NCI-H146 treated with DMSO at 0.1 percent for 48 hours (cell line): ENCODE results near the gene GALNTL6.

Experiments
- DNase-seq: peaks from one replicate; lab custom pipeline; 2025; ENCODE audit not compliant: unreplicated experiment; lab: John Stamatoyannopoulos, UW

The GALNTL6 gene

DNA sequence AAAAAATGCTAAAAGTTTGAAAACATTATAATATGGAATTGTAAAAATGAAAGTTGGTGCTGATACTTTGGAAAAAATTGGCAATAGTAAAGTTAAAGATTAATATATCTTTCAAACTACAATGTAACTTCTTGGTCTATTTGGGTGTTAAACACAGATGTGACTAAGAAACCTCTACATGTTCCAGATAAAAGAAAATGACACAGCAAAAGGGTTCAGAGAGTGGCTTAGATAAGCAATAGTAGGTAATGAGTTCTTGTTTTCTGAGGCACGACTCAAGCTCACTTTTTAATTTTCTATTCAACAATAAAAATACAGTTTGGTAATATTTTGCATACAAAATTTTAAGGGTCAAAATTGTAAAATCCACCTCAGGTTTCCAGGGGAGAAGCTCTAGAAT, 292.7 kb downstream of the GALNTL6 start:
- no peak for DNase-seq

DNA sequence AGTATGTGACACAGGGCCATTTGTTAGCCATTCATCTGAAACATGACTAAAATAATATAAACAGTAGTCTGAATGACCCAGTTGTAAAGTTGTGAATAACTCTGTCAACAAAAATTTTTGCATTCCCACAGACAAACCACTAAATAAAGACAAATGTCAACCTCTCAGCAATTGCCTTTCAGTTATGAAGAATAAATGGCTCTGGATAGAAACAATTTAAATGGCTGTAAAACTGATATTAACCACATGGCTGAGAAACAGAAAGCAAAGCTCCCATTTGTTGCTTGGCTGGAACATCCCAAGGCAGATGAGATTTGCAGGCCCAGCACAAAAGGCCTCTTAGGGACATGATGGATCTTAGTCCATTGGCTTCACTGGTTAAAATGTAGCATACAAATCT, 296.3 kb downstream of the GALNTL6 start:
- DNase-seq, result peak; percentile 13

DNA sequence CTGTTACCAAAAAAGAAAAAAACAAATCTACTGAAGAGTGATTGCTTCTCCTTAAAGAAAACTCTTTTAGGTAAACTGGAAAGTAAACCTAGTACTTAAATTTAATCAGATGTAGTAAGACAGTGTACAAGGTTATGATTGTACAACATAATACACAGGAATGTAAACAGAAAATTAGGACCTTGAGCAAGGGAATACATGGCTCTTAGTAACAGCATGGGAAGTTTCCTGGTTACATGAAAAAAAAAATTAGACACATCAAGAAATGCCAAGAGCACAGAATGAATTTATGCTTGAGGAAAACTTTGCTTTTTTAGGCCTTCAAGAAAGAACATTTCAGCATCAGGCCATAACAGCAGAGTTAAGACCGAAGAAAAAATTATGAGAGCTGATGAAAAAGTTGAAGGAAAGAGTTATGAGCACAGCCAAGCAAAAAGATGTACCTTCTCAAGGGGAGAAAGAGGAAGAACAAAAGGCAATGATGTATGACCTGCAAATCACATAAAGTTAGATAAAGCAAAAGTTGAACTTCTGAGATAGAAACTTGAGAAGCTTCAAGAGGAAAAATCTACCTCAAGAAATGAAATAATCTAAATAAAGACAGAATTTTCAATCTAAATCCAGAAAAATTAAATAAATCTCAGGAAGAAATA, 311.6 kb downstream of the GALNTL6 start:
- no peak for DNase-seq

DNA sequence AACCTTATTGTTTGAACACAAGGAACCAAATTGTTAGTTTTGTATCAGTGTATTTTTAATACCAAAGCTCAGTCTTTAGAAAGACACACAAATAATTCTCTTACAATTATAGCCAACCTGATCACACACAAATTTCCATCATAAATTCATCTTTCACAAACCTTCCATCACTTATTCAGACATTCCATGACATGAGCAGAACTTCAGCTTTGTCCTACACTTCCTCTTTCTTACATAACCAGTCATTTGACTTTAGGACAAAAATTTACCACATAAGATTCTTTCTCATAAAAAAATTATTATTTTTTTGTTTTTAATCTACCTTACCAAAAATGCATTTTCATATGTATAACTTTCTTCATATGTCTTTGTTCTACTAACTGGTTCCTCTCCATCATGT, 312.2 kb downstream of the GALNTL6 start:
- DNase-seq, result no peak

DNA sequence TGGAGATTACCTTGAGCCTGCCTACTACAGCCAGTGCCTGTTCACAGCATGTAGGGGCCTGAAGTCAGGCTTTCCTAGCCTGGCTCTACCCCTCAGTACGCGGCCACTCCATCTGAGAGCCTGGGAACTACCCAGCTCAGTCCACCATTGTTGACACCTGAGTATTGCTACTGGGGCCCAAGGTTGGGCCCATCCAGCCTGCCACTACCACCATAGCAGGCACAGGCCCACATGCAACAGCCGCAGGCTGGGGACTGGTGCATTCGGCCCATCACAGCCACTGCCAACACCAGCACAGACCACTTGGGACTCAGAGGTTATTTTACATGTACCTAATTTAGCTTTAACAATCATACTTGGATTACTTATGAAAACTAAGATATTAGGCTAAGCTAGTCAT, 314.0 kb downstream of the GALNTL6 start:
- no peak for DNase-seq

DNA sequence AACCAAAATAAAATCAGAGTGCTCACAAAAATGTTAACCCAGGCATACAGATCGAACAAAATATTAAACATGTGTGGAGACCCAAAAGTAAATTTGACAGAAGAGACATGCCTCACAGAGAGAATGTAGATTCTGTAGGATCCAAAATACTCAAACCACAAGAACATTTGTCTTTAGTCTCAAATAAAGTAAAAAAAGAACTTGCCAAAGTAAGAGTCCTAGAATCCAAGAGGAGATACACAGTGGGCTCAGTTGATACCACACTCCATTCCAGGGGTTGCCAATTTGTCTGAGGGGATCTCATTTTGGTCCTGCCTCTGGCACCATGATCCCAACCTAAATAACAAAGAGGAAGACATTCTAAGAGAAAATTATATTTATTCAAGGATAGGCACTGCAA, 316.4 kb downstream of the GALNTL6 start:
- DNase-seq, result peak; percentile 58

DNA sequence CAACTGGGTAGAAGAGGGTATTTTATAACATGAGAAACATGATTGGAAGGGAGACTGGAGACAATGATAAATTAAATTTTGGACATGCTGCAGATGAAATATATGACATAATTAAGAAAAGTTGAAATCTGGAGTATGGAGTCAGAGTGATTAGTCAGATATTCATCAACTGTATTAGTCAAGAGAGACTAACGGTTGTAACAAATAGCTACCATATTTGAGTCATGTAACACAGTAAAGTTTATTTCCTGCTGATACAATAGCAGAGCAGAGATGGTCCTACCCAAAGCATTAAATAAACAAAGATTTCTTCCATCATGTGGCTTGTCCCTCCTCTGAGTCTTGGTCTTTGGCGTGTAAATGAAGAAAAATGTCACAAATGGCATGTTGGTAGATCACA, 321.3 kb downstream of the GALNTL6 start:
- DNase-seq, result no peak

DNA sequence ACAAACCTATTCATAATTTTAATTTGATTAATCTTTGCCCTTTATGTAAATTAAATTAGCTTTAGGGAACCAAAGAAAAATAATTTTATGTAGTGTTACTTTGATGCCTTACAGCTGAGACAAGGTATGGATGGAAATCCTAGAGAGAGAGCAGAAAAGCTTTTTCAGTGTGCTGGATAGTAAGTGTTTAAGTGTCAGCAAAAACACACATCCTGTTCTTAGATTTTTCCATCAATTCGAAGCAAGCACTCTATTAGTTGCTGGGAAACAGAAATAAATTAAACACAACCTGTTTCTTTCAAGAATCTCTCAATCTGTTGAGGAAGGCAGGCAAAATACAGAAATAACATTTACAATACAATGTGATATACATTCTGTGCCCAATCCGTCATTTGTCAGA, 327.8 kb downstream of the GALNTL6 start:
- no peak for DNase-seq

DNA sequence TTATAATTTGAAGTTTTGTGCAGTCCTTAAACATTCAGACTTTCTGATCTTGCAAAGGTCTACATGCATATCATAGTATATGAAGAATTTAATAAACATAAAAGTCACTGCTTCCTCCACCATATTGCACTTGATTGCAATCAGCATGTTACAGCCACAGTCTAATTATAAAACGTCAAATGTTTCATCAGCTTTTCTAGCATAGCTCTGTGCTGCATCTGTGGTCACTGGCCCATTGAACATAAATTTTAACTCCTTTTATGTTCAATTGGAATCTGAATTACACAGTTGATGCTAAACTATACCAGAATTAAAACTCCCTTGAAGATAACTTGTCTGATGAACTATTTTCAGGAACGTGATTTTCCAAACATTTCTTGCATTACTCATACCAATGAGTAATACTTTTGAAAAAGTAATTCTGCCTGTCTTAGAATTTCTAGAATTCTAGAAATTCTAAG, 329.1 kb downstream of the GALNTL6 start:
- no peak for DNase-seq

DNA sequence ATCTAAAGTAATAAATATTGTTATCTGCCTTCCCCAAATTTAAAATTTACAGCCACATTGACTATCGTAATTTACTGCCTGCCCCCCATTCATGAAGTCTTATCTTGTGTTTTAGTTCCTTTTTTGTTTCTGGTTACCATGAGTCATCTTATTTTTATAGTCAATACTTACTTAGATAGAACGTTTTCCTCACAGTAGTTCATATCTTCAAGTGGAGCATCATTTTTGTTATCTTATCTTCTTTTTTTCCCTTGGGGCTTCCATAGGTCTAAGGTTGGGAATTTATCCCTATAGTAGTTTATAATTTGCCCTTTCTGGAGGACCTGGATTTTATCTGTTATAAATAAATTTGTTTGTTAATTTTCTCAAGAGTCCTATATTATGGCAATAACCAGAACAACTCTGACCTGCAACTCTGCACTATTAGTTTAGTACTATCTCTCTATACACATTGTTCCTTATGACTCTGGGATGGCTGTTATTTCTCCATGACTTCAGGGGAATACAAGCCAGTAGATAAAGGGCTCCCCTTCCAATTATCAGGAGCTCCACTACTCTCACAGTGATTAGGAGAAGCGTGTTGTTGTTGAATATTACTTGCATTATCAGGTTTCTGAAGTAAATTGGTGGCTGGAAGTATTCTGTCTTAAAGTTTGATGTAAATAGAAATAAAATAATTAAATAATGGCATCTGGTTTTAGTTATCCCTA, 330.6 kb downstream of the GALNTL6 start:
- no peak for DNase-seq

DNA sequence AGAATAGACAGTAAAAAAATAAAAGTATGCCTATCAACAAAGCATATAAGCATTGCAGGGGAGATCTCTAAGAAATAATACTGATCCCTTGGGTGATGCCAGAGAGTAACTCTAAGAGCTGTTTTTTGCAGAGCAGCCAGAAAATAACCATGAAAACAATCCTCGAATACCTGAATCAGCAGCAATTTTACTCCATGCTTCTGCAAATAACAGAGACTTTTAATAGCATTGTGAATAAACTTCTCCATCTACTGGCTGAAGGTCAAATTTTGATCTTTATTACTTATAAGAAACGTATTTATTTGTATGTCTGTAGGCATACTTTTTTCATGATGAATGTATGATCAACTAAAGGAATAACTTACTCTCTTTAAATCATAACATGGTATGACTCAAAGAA, 334.5 kb downstream of the GALNTL6 start:
- DNase-seq, result peak; percentile 11

DNA sequence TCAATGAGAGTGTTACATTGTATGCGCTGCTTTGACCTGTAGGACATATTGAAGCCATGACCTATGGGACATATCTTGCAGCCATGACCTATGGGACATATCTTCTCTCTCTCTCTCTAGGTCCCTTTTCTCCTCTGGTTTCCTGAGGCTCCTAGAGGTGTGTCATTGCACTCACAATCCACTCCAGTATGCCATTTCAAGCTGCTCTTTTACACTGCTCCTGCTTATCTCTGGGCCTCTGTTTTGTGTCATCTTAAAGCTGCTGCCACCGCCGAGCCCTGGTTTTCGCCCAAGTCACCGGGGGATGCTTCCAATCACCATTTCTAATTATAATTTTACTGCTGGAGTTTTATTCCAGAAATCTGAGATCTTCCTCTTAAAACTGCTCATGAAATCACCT, 336.1 kb downstream of the GALNTL6 start:
- no peak for DNase-seq

DNA sequence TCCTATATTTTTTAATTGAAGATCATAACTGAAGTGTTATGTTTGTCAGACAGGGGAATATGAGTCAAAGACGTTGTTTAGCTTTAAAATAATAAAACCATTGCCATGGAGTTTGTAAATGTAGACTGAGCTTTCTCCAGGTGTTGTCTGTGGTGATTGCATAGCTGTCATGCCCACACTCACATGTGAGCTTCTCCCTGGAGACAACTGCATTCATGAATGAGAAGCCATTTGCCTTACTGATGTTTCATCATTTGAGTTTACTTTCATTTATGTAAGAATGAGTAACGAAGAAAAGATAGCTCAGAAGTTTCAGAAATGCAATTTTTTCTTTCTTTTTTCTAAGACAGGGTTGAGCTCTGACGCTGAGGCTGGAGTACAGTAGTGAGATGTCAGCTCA, 339.1 kb downstream of the GALNTL6 start:
- no peak for DNase-seq

DNA sequence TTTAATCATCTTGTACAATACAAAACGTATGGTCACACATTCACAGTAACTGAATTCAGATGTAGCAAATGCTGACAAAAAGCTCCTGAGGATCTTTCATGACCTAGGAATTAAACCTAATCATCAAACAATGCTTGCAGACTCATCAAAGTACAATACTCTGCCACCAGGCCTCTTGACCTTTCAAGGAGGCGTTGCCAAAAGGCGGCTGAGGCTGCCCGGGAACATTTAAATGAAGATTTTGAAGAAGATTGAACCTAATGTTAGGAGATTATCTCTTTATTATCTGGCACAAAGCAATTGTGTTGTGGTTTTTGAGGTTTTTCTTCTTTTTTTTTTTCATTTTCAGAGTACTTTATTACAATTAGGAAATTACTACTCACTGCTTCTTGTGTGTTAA, 340.5 kb downstream of the GALNTL6 start:
- no peak for DNase-seq

DNA sequence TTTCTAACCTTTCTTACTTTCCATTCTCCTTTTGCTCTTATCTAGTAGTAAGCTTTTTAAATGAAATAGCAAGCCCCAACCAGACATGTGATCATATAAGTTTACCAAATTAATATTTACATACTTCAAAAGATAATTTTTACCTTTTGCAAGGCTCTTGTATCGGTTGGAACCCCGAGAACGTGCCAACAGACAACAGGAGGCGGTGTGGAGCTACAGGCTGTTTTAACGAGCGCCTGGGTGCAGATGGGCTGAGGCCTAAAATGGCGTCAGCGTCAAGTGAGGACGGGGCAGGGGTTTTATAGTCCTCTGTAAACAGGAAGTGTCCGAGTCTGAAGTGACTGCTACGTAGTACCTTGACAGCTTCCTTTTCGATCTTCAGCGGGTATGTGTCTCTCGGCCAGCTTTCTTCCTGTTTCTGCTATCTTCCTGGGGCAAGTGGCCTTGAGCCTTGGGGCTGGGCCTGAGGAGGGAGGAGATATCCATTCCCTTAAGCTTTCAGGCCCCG, 342.7 kb downstream of the GALNTL6 start:
- no peak for DNase-seq

DNA sequence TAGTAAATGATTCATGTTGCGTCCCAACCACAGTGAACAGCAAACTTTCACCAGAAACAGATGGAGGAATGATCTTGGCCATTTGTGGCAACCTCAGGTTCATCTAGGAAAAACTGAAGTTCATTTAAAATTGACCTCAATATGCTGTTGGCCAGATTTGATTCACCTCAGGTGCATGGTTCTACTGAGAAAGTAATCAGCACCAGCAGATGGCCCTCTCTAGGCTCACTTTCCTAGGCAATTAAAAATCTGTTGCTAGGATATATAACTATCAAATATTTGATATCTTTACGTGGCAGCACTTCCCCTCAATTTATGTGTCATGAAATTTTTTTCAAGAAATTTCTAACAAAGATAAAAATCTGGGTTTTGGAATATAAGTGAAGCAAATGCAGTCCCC, 344.7 kb downstream of the GALNTL6 start:
- no peak for DNase-seq

DNA sequence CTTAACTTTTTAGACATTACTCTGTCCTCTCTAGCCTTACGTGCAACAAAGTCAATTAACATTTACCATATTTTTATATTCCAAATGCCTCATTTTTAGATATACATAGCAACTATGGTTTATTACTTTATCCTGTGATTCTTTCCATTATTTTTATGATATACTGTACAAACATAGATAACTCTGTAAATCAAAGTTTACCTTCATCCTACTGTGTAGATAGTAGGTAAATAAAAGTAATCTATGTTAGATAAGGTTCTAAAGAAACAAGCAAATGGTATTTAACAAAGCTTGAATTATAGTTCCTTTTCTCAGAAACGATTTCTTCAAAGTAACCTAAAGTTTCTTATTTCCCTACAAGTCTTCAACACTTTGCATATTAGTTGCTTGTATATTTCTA, 350.0 kb downstream of the GALNTL6 start:
- DNase-seq, result no peak

DNA sequence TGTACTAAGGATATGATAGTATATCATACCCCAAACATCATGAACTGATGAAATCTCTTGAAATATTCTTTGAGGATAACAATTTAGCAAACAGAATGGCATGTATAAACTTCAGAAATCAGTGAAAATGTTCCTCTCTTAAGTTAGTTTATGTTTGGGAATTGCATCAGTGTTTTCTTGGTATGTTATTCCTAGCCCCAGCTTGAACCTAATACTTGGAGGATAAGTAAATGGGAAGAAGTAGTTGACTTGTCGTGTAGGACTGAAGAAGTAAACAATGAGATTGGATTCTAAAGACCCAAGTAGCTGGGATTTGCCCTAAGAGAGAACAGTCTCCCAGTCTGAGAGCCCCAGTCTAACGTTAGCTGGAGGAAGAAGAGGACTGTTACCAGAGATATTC, 355.7 kb downstream of the GALNTL6 start:
- no peak for DNase-seq

DNA sequence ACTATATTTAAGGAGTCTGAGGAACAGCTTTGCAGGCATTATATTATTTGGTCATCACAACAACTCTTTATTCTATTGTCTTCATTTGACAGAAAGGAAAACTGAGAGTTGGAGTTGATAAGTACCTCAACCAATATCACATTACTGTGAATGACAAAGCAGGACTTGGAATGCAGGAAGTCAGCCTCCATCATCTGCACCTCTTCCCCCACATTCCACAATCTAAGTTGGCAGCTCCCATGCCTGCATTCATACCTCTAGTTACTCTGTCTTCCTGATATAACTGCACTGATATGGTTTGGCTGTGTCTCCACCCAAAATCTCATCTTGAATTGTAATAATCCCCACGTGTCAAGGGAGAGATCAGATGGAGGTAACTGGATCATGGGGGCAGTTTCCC, 356.7 kb downstream of the GALNTL6 start:
- DNase-seq, result no peak

DNA sequence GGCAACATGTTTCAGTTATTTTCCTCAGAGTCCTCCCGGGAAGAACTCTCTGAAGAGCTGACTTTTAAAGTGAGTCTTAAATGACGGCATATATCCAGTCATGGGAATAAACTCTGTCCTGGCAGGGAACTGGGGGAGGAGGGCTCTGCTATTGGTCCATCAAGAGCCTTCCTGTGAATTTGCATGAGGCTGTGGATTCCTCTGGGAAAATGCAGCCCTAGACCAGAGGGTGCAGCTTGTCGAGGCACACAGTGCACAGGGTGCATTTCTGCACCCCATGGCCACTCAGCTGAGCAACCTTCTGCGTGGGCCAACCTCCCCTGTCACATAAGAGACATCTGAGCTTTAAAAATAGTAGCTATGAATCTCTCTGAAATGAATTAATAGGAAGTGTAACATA, 360.0 kb downstream of the GALNTL6 start:
- no peak for DNase-seq

DNA sequence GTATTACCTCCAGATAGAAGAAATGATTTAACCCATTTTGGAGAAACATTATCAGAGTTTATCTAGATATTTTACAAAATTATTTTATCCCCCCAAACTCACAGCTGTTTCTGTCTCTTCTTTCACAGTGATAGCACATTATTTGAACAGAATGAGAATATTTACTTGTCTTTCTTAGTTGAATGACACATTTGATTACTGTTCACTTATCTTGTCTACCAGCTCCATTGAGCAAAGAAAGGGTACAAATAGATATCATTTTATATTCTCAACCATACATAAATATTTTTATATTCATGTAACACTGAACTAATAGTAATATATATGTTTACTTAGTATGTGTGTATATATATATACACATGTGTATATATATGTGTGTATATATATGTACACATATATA, 364.2 kb downstream of the GALNTL6 start:
- no peak for DNase-seq

DNA sequence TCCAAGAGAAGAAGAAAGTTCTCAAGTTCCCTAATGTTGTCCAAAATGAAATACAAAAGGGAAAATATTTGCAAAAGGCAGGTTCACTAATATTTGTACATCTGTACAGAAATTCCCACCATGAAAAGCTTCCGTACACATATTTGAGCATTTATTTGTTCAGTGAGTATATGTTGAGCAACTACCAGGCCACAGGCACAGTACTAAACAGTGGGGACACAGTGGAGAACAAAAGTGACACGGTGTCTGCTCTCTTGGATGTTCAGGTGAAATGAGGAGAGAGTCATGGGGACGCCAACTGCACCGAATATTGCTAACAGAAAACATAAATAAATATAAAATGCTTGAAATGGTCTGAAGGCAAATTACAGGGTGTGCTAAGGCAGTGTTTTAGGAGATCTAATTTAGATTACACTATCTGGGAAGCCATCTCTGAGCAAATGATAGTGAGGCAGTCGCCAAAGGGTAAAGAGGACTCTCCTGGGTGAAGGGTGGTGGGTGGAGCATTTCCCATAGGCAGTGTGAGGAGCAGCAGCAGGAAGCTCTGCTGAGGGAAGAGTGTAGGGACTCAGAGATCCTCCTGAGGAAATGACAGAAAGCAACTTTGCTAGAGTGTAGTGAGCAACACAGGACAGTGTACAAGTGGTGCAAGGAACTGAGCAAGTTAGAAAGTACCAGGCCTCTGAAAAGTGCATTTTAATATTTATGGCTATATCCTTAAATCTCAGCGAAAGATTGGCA, 375.2 kb downstream of the GALNTL6 start:
- DNase-seq, result peak; percentile 72
